Sigmoid colon (tissue), 7 donors: Measurements from ENCODE around the gene PPP1R9B. TPM values are rescaled to one million over a fixed set of nuclear protein-coding genes. Genes with fewer than 3 reads are reported as not detected.

Source experiments
- DNase-seq: peaks from one replicate; pipeline ENCODE4 v3.0.0-alpha.2; 2019
- H3K27ac ChIP-seq, 4 donors: fragments of 200-600 bp; sonication (generic); one replicate each; pipeline ENCODE4 v1.5.1; 2016 to 2019; ENCODE audit warnings: mild to moderate bottlenecking in 1 of 4
- H3K27me3 ChIP-seq, 3 donors: fragments of 200-600 bp; sonication (generic); one replicate each; pipeline ENCODE4 v1.5.1; 2019; ENCODE audit warnings: mild to moderate bottlenecking in 1 of 3
- H3K36me3 ChIP-seq, 4 donors: fragments of 200-600 bp; sonication (generic); one replicate each; pipeline ENCODE4 v1.5.1; 2016 to 2019
- H3K4me1 ChIP-seq, 4 donors: fragments of 200-600 bp; sonication (generic); one replicate each; pipeline ENCODE4 v1.5.1; 2017 to 2019
- H3K4me3 ChIP-seq, 4 donors: fragments of 200-600 bp; sonication (generic); one replicate each; pipeline ENCODE4 v1.5.1; 2017 to 2019; ENCODE audit warnings: mild to moderate bottlenecking in 2 of 4, moderate library complexity in 1 of 4
- H3K9me3 ChIP-seq, 4 donors: fragments of 200-600 bp in 3 of 4; sonication (generic) in 3 of 4; one replicate each; pipeline versions ENCODE4 v1.5.1 to v1.6.1; 2013 to 2019
- CTCF ChIP-seq, 4 experiments: fragments of 450-650 bp in 3 of 4; fragments of 200-600 bp in 1 of 4; IDR thresholded peaks; one replicate each; pipeline ENCODE4 v1.5.1; 2016 to 2019; ENCODE audit warnings: antibody characterized with exemption in 4 of 4, mild to moderate bottlenecking in 3 of 4, moderate library complexity in 2 of 4
- EP300 ChIP-seq, 4 donors: sonication (generic); formaldehyde crosslinking; IDR thresholded peaks; one replicate each; pipeline ENCODE4 v1.6.1; 2017; ENCODE audit warnings: antibody characterized with exemption in 4 of 4
- POLR2A ChIP-seq, 2 donors: fragments of 450-650 bp; IDR thresholded peaks; one replicate each; pipeline ENCODE4 v1.6.1; 2016; ENCODE audit warnings: antibody characterized with exemption in 2 of 2, mild to moderate bottlenecking in 2 of 2, moderate library complexity in 2 of 2
- POLR2AphosphoS5 ChIP-seq, 4 donors: sonication (generic); formaldehyde crosslinking; IDR thresholded peaks; one replicate each; pipeline ENCODE4 v1.6.1; 2017; ENCODE audit warnings: antibody characterized with exemption in 4 of 4
- WGBS, 2 donors: extraction: QIAGEN DNeasy Blood & Tissue Kit; methylation state at CpG; one replicate each; pipeline ENCODE4 v1.1.7; 2013; 5-methylcytosine and 5-hydroxymethylcytosine counted together
- intact Hi-C: fragments of 100-400 bp; cut with DNase I; formaldehyde crosslinking; loops from one replicate; pipeline ENCODE4 v1.15.1; 2023
- polyA plus RNA-seq, 3 donors: library from polyadenylated mRNA; stranded (reverse); fragments of 200-250 nt; gene quantifications; one replicate each; pipeline ENCODE4 v1.2.3, GENCODE V29; 2013
- total RNA-seq, 4 donors: library from RNA; depleted of rRNA; stranded (reverse); fragments of >200 nt; gene quantifications; one replicate each; pipeline ENCODE4 v1.1.0, GENCODE V29; 2016
- donor health status: healthy with polysubstance abuse.
- donor health status: Bipolar disorder and iron deficiency.
- donor health status: healthy.

Gene PPP1R9B
- total and polyA plus RNA-seq, 7 donors, result 9.0 to 38.7 (median 16.8) TPM

DNA sequence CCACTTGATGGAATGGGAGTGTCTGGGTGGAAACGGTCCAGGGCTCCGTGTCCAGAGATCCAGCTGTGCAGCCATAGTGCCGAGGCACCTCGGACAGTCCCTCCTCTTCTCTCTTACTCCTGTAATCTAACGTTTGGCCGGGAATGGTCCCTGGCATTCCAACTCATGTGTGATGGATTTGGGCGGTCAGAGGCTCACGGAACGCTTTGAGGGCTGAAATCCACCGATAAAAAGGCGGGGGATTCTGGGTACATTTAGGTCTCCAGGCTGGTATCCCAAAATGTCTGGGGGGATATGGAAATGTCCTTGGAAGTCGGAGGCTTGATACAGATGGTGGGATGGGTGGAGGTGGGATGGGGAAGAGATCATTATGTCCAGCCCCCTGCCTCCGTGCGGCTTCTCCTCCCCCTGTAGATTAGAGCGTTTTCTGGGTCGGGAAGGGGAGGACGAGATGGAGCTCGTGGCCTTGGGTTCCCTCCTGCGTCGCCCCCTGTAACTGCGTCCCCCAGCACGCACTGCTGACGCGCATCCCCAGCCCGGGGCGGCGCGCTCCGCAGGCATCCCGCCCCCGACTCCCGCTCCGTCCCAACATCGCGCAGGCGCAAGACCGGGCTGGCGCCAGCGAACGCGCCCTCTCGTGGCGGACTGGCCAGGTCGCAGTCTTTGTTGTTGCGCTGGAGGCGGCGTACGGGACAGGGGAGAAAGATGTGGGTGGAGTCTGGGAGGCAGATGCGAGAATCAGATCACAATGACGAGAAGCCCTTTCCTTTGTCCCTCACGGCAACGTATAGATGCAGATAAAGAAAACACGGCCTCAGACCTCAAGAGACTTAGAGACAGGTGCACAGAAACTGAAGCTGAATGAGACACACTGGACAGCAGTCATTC is 10.8 kb upstream of the PPP1R9B start:
- DNase-seq, result peak; percentile 96
- 0 to 1% methylated on average over 53 of the region's 53 CpGs for WGBS, 2 donors
- Histone ChIP-seq H3K27me3 (no peaks in the 10 kb centered on the region), H3K36me3 (no peaks in the 10 kb centered on the region), H3K4me3 (peak overlapping the region; percentile 48 to 61 (median 52)), H3K4me1 (peaks cover 2 to 37% (median 27%) of the 10 kb centered on the region in 4 donors), H3K27ac (peak overlapping the region; percentile 73 to 80 (median 77)), H3K9me3 (no peaks in the 10 kb centered on the region)
- TF ChIP-seq POLR2AphosphoS5 (IDR thresholded peaks at IDR 0.05) (peak; percentile 70 to 93 (median 86)), CTCF (IDR thresholded peaks at IDR 0.05) (peak; percentile 84 to 98 (median 90)), EP300 (IDR thresholded peaks at IDR 0.05) (no peak), POLR2A (IDR thresholded peaks at IDR 0.05) (peak in 1 of 2 donors; percentile 44)
- intact Hi-C loops, result loop anchor here (2.0 to 5.0 kb wide), 2 partner anchors 20 to 44 kb away; no protein-coding TSS in a partner anchor

- no peak for TF ChIP-seq POLR2AphosphoS5 (IDR thresholded peaks at IDR 0.05)
- Histone ChIP-seq H3K4me1 (peaks cover 0 to 40% (median 36%) of the 10 kb centered on the region in 4 donors), H3K9me3 (no peaks in the 10 kb centered on the region), H3K4me3 (no peak overlapping the region), H3K27me3 (no peaks in the 10 kb centered on the region), H3K27ac (no peak overlapping the region), H3K36me3 (no peaks in the 10 kb centered on the region)
- no peak for DNase-seq
- WGBS, 2 donors, result 63 to 64% methylated on average over 4 of the region's 4 CpGs
- intact Hi-C loops, result no loop called here
Observed at GRCh38 chr17:50157891-50158290, 7.4 kb upstream of the PPP1R9B start.

DNA sequence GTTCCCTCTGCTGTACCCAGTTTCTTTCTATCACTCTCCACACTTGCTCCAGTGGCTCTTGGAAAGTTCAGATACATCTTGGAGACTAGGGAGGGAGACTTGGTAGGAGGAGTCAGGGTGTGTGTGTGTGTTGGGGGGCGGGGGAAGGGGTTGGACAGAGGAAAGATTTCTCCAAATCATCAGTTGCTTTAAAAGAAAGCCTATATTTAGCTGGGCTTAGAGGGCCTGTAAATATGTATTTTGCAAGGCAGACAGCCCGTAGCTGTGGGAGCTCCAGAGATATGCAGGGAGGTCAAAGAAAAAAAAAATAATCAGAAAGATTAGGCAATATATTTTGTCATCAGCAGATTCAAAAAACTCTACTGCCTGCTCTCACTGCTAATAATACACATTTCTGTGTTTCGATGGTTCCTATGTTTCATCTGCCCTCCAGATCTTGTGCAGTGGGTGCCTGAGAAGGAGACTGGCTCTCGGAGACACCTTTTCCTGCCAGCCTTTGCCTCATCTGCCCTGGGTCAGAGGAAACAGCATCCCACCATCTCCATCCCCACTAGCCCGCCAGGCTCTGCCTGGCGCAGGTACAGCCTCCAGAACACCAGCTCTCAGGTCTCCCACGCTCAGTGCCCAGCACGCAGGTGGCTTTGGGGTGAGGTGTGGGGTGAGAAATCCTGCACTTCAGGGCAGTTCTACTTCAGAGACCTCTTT is 4.8 kb upstream of the PPP1R9B start:
- intact Hi-C loops, result no loop called here

DNA sequence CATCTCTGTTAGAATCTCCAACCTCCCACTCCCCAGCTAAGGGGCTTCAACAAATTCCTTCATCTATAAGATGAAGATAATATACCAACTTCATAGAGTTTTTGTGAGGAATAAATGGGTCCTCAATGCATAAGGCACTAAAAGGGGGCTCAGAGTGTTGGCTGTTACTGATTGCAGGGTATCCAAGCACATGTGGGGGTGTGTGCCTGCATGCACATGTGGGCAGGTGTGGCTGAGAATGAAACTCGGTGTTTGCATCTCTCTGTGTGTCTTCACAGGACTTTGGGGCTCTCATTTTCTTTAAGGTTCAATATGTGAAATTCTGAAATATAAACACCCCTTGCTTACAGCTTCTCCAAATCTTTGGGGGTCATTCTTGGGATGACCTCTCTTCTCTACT is 4.1 kb upstream of the PPP1R9B start:
- H3K4me3 ChIP-seq, result no peak overlapping the region
- no peaks in the 10 kb centered on the region for H3K9me3 ChIP-seq
- intact Hi-C loops, result no loop called here
- H3K36me3 ChIP-seq, result no peaks in the 10 kb centered on the region
- H3K27ac ChIP-seq, result peak overlapping the region; percentile 89 to 95 (median 92)
- no peaks in the 10 kb centered on the region for H3K27me3 ChIP-seq
- 38 to 51% methylated on average over 1 of the region's 1 CpG for WGBS, 2 donors
- no peak for TF ChIP-seq POLR2A (IDR thresholded peaks at IDR 0.05)
- no peak for DNase-seq
- H3K4me1 ChIP-seq, result peaks cover 0 to 47% (median 42%) of the 10 kb centered on the region in 4 donors

More for the DNA sequence above, 4.8 kb upstream of the PPP1R9B start:
- peaks cover 0 to 45% (median 41%) of the 10 kb centered on the region in 4 donors for H3K4me1 ChIP-seq
- TF ChIP-seq CTCF (IDR thresholded peaks at IDR 0.05), result no peak
- TF ChIP-seq POLR2A (IDR thresholded peaks at IDR 0.05), result no peak
- TF ChIP-seq POLR2AphosphoS5 (IDR thresholded peaks at IDR 0.05), result no peak
- TF ChIP-seq EP300 (IDR thresholded peaks at IDR 0.05), result no peak
- H3K9me3 ChIP-seq, result no peaks in the 10 kb centered on the region
- H3K27ac ChIP-seq, result peak overlapping the region; percentile 89 to 95 (median 92)
- H3K27me3 ChIP-seq, result no peaks in the 10 kb centered on the region
- 78 to 91% methylated on average over 8 of the region's 8 CpGs for WGBS, 2 donors
- DNase-seq, result no peak
- no peak overlapping the region for H3K4me3 ChIP-seq
- no peaks in the 10 kb centered on the region for H3K36me3 ChIP-seq

DNA sequence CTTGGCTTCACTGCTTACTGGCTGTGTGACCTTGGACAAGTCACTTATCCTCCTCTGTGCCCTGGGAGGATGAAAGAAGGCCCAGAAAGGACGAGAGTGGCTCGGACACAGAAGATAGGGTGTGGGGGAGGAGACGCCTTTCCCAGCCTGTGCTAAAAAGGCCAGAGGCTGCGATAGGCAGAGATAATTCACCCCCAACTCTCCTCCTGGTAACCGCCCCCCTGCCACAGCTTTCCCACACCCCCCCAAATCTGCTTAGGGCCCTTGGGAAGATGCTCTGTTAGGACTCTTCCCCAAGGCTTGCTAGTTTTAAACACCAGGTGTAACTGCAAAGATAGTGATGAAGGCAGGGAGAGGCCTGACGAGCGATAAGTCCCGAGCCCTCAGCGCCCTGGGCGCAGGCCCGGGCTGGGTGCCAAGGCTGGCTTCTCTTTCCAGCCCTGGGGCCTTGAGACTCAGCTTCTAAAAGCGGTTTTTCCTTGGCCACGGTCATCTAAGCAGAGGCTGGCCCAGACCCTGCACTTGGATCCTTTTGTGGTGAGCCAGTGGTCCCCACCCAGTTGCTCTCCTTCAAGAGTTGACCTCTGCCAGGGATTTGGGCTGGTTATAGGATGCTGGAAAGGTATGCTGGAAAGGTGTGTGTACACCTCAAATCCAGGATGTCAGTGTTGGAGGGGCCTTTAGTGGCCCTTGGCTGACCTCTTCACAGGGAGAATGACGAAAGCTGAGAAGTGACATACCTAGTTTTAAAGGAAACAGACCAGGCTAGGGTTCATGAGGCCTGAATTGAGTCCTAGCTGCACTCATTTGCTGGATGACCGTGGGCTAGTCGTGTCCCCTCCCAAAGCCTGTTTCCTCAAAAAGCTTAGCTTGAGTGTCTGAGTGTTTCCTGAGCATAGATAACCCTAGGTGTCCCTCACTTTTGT is 3.4 kb upstream of the PPP1R9B start:
- Histone ChIP-seq H3K4me1 (peaks cover 0 to 54% (median 49%) of the 10 kb centered on the region in 4 donors), H3K27me3 (no peaks in the 10 kb centered on the region), H3K9me3 (no peaks in the 10 kb centered on the region), H3K4me3 (no peak overlapping the region), H3K27ac (peak overlapping the region; percentile 89 to 95 (median 92)), H3K36me3 (no peaks in the 10 kb centered on the region)
- intact Hi-C loops, result no loop called here
- WGBS, 2 donors, result 64 to 76% methylated on average over 16 of the region's 16 CpGs
- no peak for TF ChIP-seq POLR2A (IDR thresholded peaks at IDR 0.05)
- TF ChIP-seq POLR2AphosphoS5 (IDR thresholded peaks at IDR 0.05), result no peak
- no peak for TF ChIP-seq EP300 (IDR thresholded peaks at IDR 0.05)
- no peak for TF ChIP-seq CTCF (IDR thresholded peaks at IDR 0.05)
- DNase-seq, result no peak
